Right lobe of liver (tissue), 6 donors: ENCODE data around the gene METTL25B. TPM values are rescaled to one million over a fixed set of nuclear protein-coding genes. Genes with fewer than 3 reads are reported as not detected.
A peak's percentile ranks its signal among the peaks of the same experiment; 100 is the strongest.

Experiments
- ATAC-seq, 4 donors: fragments of 200-7000 bp; cut with Tn5 transposase; one replicate each; pipeline ENCODE4 v1.9.1; 2020; ENCODE audit warnings: mild to moderate bottlenecking in 4 of 4, moderate library complexity in 4 of 4
- DNase-seq, 3 donors: peaks; one replicate each; pipeline ENCODE4 v3.0.0-alpha.2; 2020
- H3K27ac ChIP-seq, 3 donors: fragments of 200-600 bp; one replicate each; pipeline ENCODE4 v1.8.0; 2022
- H3K27me3 ChIP-seq, 2 donors: fragments of 200-600 bp; one replicate each; pipeline ENCODE4 v1.8.0; 2022
- H3K36me3 ChIP-seq, 4 donors: fragments of 200-600 bp; sonication (generic) in 1 of 4; one replicate each; pipeline versions ENCODE4 v1.5.1 to v1.8.0; 2017 to 2022; ENCODE audit warnings: control low read depth in 1 of 4
- H3K4me1 ChIP-seq, 4 donors: fragments of 200-600 bp; sonication (generic) in 1 of 4; one replicate each; pipeline versions ENCODE4 v1.5.1 to v1.8.0; 2017 to 2022; ENCODE audit warnings: control low read depth in 1 of 4
- H3K4me3 ChIP-seq, 3 donors: fragments of 200-600 bp; one replicate each; pipeline ENCODE4 v1.8.0; 2022
- H3K9me3 ChIP-seq, 4 donors: fragments of 200-600 bp; sonication (generic) in 1 of 4; one replicate each; pipeline versions ENCODE4 v1.5.1 to v1.8.0; 2017 to 2022; ENCODE audit warnings: control low read depth in 1 of 4
- POLR2A ChIP-seq: fragments of 450-650 bp; IDR thresholded peaks from one replicate; pipeline ENCODE4 v1.6.1; 2017; ENCODE audit warnings: antibody characterized with exemption, mild to moderate bottlenecking
- WGBS: methylation state at CpG from one replicate; pipeline ENCODE4 v1.1.6; 2018; ENCODE audit warnings: low coverage, low lambda C conversion rate; ENCODE audit not compliant: insufficient coverage; ENCODE audit errors: missing lambda C conversion rate; 5-methylcytosine and 5-hydroxymethylcytosine counted together
- intact Hi-C, 2 donors: fragments of 100-400 bp; cut with DNase I; formaldehyde crosslinking; loops; one replicate each; pipeline versions ENCODE4 v1.11.2 to v1.14.1; 2022
- total RNA-seq, 6 experiments: library from RNA; depleted of rRNA in 2 of 6; stranded (reverse); fragments of >200 nt in 2 of 6; fragmentation: NEBNext Ultra II Directional in 3 of 6; extraction: Animal tissue kit (Norgen Biotek cat#: 25700) in 3 of 6; gene quantifications; one replicate each; pipeline versions ENCODE4 v1.1.0 to v1.2.4, GENCODE V29; 2016 to 2023
- TF ChIP-seq, protein P1 (sequence below), 4 donors: fragments of 200-600 bp in 3 of 4; fragments of 450-650 bp in 1 of 4; IDR thresholded peaks; one replicate each; pipeline versions ENCODE4 v1.5.1 to v1.8.0; 2016 to 2022; ENCODE audit warnings: antibody characterized with exemption in 4 of 4, mild to moderate bottlenecking in 2 of 4
- donor health status: DM: no; HTN: yes; CAD: no.
- donor health status: DM: no; HTN: no; CAD: no.
- donor health status: DM: no; HTN: no; CAD: no.
- donor health status: DM: no; HTN: yes; CAD: no.
- donor health status: DM: no; HTN: yes; CAD: no.

The METTL25B gene
- total RNA-seq, 6 experiments from 2014 or later: 11.6 to 25.7 (median 20.6) TPM

DNA sequence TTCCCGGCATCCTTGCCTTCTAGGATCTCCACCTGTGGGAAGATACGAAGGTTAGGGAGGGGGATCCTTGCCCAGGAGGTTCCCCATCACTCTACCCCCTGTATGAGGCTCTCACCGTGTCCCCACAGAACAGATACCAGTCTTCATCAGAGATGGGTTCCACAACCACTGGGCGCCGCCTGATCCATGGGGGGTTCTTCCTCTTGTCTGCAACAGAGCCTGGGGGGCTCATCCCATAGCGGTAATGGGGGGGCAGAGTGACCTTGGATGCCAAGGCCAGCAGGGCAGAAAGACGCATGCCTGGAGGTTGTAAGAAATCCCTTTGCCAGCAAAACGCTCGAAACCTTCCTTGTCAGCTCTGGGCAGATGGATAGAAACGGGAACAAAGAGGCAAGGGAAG lies 10.1 kb downstream of the METTL25B start:
- H3K36me3 ChIP-seq: peaks cover 0 to 27% (median 13%) of the 10 kb centered on the region in 4 donors
- no peaks in the 10 kb centered on the region for H3K9me3 ChIP-seq
- intact Hi-C loops: no loop called here
- H3K4me1 ChIP-seq: peaks cover 0 to 9% (median 3%) of the 10 kb centered on the region in 4 donors
- no peak for TF ChIP-seq POLR2A
- WGBS: 84% methylated on average over 8 of the region's 10 CpGs
- no peak overlapping the region for H3K4me3 ChIP-seq
- no peak for DNase-seq
- no peak for ATAC-seq
- H3K27ac ChIP-seq: no peak overlapping the region
- no peaks in the 10 kb centered on the region for H3K27me3 ChIP-seq

DNA sequence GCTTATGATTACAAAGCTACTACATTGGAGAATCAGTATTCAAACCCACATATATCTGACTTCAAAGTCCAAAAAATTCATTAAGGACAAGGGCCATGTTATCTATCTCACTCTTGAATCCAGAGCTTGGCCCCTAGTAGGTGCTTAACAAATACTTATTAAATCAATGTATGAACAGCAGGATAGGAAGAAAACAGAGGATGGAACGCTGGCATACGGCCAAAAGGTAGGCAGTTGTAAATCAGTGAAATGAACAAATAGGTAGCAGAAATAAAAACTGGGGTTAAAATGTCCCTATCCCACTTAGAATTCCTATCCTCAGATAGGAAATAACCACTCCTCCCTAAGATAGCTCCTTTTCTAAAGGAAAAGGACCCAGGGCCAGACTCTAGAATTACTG lies 10.6 kb downstream of the METTL25B start:
- no peak for DNase-seq
- Histone ChIP-seq H3K4me1 (peaks cover 0 to 9% (median 3%) of the 10 kb centered on the region in 4 donors), H3K9me3 (no peaks in the 10 kb centered on the region), H3K36me3 (peaks cover 0 to 27% (median 14%) of the 10 kb centered on the region in 4 donors), H3K27ac (no peak overlapping the region), H3K4me3 (no peak overlapping the region), H3K27me3 (no peaks in the 10 kb centered on the region)
- intact Hi-C loops: no loop called here
- no peak for ATAC-seq
- TF ChIP-seq, protein P1, sequence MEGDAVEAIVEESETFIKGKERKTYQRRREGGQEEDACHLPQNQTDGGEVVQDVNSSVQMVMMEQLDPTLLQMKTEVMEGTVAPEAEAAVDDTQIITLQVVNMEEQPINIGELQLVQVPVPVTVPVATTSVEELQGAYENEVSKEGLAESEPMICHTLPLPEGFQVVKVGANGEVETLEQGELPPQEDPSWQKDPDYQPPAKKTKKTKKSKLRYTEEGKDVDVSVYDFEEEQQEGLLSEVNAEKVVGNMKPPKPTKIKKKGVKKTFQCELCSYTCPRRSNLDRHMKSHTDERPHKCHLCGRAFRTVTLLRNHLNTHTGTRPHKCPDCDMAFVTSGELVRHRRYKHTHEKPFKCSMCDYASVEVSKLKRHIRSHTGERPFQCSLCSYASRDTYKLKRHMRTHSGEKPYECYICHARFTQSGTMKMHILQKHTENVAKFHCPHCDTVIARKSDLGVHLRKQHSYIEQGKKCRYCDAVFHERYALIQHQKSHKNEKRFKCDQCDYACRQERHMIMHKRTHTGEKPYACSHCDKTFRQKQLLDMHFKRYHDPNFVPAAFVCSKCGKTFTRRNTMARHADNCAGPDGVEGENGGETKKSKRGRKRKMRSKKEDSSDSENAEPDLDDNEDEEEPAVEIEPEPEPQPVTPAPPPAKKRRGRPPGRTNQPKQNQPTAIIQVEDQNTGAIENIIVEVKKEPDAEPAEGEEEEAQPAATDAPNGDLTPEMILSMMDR (IDR thresholded peaks at IDR 0.05): no peak
- TF ChIP-seq POLR2A: no peak
- WGBS: 58% methylated on average over 2 of the region's 2 CpGs

DNA sequence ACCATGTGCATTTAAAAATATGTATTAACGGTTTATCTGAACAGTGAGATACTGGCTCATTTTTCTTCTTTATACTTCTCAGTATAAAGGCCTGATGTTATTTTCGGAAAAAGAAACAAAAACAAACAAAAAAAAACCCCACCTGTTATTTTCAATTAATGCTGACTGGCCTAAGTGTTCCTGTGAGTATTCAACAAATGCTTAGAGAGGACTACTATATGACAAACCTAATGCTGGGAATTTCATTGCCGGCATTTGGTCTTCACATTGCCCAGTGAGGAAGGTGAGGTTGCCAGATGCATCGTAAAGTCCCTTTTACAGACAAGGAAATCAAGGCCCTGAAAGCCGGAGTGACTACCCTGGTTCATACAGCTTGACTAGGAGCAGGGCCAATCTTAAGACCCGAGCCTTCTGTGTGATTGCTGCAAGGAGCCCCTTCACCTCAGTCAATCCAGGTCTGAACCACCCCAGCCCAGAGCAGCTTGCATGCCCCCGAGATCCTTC lies 12.0 kb downstream of the METTL25B start:
- intact Hi-C loops: no loop called here

DNA sequence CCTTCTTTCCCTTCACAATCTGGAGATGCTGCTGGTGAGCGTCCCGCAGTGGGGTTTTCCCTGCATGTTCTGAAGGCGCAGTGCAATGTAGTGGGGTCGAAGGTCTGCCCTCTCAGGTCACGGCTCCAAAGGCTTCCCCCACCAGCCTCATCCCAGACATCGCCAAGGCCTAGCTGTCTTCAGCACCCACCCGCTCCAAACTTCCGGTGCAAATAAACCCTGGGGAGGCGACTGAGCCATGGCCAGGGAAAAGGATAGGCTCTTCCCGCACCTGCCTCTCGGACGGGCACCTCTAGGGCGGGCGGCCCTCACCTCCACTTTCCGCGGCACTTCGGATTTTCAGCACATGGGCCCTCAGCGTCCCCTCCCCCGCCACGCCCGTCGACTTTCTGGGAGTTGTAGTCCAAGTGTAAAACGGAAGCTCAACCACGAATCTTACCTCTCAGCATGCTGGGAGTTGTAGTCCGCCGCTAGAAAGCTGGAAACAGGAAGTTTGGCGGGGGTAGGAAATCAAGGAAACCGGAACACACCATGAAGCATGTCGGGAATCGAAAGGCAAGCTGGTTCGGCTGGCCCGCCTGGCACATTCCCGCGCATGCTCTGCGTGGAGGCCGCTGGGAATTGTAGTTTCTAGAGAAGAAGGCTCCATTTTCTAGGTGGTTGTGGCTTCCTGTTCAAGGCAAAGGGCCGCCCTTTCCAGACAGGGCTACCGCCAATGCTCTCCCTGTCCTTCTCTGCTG lies 12.6 kb downstream of the METTL25B start, which contains the start of gene MRPL24:
MRPL24 (minus strand) TSS at position 348 of the 740 bp plus-strand sequence. CDS start 2,384 bp downstream, outside the sequence.
- H3K27ac ChIP-seq: peak within 1 kb of the TSS; percentile 58 to 83 (median 61)
- intact Hi-C loops: no loop called here
- WGBS: under 1% methylated on average over 30 of the region's 38 CpGs
- ATAC-seq (peak; percentile 91 to 95 (median 92)), DNase-seq (peak; percentile 96 to 98 (median 98))
- peaks cover 0 to 34% (median 14%) of the 10 kb centered on the region in 4 donors for H3K36me3 ChIP-seq
- TF ChIP-seq POLR2A: peak; percentile 51
- TF ChIP-seq, protein P1 (IDR thresholded peaks at IDR 0.05): no peak
- H3K27me3 ChIP-seq: no peaks in the 10 kb centered on the region
- peak within 1 kb of the TSS; percentile 76 to 80 (median 80) for H3K4me3 ChIP-seq
- peaks cover 0 to 15% (median 6%) of the 10 kb centered on the region in 4 donors for H3K4me1 ChIP-seq
- H3K9me3 ChIP-seq: no peaks in the 10 kb centered on the region

More for the DNA sequence above, 12.0 kb downstream of the METTL25B start:
- no peak for TF ChIP-seq POLR2A
- TF ChIP-seq, protein P1 (IDR thresholded peaks at IDR 0.05): no peak
- peaks cover 0 to 9% (median 3%) of the 10 kb centered on the region in 4 donors for H3K4me1 ChIP-seq
- H3K4me3 ChIP-seq: peak overlapping the region; percentile 76 to 80 (median 80)
- ATAC-seq: no peak
- DNase-seq: no peak
- H3K27me3 ChIP-seq: no peaks in the 10 kb centered on the region
- WGBS: 12% methylated on average over 6 of the region's 7 CpGs
- H3K9me3 ChIP-seq: no peaks in the 10 kb centered on the region
- peak overlapping the region in 1 of 3 donors; percentile 35 for H3K27ac ChIP-seq
- H3K36me3 ChIP-seq: peaks cover 0 to 34% (median 14%) of the 10 kb centered on the region in 4 donors

DNA sequence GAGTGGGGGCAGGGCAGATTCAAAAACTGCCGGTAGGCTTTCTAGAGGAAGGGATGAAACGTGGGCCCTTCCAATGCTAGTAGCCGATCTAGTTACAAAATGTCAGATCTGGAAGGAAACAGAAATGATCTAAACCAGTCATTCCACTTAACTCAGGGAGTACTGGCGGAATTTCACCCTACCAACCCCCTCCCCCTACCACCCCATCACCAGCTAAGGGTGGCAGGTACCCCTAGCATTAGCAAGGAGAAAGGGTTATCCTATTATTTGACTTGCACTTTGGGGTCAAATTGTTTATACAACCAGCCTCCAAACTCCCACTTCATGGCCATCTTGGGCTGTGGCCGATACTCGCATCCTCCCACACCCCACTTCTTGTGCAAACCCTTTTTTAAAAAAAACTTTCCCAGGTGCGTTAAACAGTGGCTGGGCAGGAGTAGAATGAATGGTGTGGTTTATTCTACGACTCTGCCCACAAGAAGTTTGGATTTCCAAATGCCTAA lies 13.3 kb downstream of the METTL25B start:
- H3K4me3 ChIP-seq: peak overlapping the region in 2 of 3 donors; percentile 21 to 80
- peaks cover 0 to 34% (median 13%) of the 10 kb centered on the region in 4 donors for H3K36me3 ChIP-seq
- H3K9me3 ChIP-seq: no peaks in the 10 kb centered on the region
- H3K27me3 ChIP-seq: no peaks in the 10 kb centered on the region
- TF ChIP-seq, protein P1 (IDR thresholded peaks at IDR 0.05): no peak
- TF ChIP-seq POLR2A: no peak
- intact Hi-C loops: no loop called here
- no peak for DNase-seq
- peak overlapping the region; percentile 58 to 83 (median 61) for H3K27ac ChIP-seq
- WGBS: 58% methylated on average over 4 of the region's 8 CpGs
- ATAC-seq: no peak
- peaks cover 0 to 21% (median 8%) of the 10 kb centered on the region in 4 donors for H3K4me1 ChIP-seq
